22Rv1 (cell line): ENCODE results near the gene FANK1.
"Not testable (repeated sequence)": the region's sequence is repeated elsewhere in the genome, so short reads cannot be mapped to it uniquely, and the experiment has no call there.

Source experiments
- ZFX ChIP-seq: fragments of 450-650 bp; IDR thresholded peaks from 2 replicates; pipeline ENCODE4 v1.6.1; 2017; ENCODE audit warnings: antibody characterized with exemption, borderline replicate concordance
- TF ChIP-seq, protein P1 (sequence below): fragments of 450-650 bp; IDR thresholded peaks from 2 replicates; pipeline ENCODE4 v1.5.1; 2017; ENCODE audit warnings: mild to moderate bottlenecking

DNA sequence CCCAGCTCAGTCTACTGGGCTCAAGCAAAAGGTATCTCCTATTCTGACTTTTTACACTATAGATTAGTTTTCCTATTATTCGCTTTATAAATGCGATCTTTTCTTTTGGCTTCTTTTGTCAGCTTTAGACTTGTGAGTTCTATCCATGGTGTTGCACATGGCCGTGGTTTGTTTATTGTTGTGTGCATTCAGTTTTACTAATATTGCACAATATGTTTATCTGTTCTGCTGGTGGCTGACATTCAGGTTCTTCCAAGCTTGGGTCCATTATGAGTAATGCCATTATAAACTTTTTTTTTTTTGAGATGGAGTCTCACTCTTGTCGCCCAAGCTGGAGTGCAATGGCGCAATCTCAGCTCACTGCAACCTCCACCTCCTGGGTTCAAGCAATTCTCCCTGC is 30.9 kb downstream of the FANK1 start:
- TF ChIP-seq, protein P1, sequence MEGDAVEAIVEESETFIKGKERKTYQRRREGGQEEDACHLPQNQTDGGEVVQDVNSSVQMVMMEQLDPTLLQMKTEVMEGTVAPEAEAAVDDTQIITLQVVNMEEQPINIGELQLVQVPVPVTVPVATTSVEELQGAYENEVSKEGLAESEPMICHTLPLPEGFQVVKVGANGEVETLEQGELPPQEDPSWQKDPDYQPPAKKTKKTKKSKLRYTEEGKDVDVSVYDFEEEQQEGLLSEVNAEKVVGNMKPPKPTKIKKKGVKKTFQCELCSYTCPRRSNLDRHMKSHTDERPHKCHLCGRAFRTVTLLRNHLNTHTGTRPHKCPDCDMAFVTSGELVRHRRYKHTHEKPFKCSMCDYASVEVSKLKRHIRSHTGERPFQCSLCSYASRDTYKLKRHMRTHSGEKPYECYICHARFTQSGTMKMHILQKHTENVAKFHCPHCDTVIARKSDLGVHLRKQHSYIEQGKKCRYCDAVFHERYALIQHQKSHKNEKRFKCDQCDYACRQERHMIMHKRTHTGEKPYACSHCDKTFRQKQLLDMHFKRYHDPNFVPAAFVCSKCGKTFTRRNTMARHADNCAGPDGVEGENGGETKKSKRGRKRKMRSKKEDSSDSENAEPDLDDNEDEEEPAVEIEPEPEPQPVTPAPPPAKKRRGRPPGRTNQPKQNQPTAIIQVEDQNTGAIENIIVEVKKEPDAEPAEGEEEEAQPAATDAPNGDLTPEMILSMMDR = not testable (repeated sequence)
- not testable (repeated sequence) for TF ChIP-seq ZFX
